CD4-positive, alpha-beta T cell treated with Interleukin-4 for 1 hour (primary cell): Measurements from ENCODE around the gene TSKU.

Experiments used
- DNase-seq, 2 donors: peaks; one replicate each; pipeline ENCODE4 v3.0.0-alpha.2; 2020 to 2022

Gene TSKU

GRCh38 chr11:76771446-76772099 is 11.6 kb upstream of the TSKU start:
- no peak for DNase-seq

DNA sequence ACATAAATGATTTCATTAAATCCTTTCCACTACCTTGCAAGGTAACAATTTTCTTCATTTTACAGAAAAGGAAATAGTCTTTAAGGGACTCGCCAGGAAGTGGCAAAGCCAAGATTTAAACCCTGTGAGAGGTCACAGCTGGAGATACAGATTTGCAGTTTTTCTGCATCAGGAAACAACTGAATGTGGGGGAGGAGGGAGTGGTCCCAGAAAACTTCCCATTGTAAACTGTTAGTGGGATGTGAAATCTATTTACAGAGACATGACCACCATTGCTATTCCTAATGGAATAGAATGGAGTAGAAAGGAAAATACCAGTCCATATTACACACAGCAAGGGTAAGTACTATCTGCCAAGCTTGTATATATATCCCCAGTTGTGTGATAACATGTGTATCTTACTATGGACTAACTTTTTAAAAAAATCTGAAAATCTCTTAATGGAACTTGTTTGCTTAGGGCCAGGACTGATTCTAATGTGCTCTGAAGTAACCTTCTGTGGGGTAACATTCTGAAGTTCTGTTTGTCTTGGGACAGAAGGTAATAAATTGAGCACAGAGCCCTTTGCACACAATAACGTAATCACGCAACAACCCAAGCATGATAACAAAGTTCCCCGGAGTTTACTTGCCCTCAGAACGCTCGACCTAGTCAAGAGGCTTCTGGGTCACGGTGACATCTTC is 10.9 kb upstream of the TSKU start:
- no peak for DNase-seq

DNA sequence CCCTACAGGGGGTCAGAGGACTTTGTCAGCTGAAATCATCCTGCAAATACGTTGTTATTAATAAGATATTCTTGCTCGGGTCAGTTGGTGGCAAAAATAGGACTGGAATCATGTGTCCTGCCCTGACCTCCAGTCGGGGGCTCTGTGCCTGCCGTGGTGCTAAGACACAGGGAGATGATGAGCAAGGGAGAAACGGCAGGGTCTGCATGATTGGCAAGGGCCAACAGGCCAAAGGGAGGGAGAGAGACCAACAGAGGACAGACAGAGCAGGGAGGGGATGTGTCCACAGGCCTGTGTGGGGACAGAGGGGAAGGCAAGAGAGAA is 10.4 kb upstream of the TSKU start:
- DNase-seq, result no peak

GRCh38 chr11:76773921-76774361 is 9.2 kb upstream of the TSKU start:
- DNase-seq, result no peak

DNA sequence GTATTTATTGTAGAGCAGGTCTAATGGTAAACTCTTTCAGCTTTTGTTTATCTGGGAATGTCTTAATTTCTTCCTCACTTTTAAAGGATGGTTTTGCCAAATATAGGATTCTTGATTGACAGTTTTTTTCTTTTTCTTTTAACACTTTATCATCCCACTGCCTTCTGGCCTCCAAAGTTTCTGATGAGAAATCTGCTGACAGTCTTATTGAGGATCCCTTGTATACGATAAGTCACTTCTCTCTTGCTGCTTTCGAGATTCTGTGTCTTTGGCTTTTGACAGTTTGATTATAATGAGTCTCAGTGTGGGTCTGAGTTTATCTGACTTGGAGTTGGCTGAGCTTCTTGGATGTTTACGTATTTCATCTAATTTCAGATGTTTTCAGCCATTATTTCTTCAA is 6.7 kb upstream of the TSKU start:
- DNase-seq, result no peak

DNA sequence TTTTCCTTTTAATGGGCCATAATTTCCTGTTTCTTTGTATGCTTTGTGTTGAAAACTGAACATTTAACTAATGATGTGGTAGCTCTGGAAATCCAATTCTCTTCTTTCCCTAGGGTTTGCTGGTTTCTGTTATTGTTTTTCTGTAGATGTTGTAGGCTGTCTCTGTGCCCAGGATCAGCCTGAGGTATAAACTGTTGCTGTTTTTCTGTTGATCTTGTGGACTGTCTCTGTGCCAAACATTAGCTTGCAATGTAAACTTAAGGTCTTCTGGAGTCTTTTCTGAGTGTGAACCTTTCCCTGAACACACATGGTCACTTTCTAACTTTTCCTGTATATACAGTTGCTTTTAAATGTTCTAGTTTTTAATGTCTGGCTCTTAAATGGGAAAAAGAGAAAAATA is 5.9 kb upstream of the TSKU start:
- no peak for DNase-seq

- DNase-seq, result no peak
Observed at GRCh38 chr11:76777876-76778275, 5.3 kb upstream of the TSKU start.

GRCh38 chr11:76778874-76779273 is 4.3 kb upstream of the TSKU start:
- no peak for DNase-seq

DNA sequence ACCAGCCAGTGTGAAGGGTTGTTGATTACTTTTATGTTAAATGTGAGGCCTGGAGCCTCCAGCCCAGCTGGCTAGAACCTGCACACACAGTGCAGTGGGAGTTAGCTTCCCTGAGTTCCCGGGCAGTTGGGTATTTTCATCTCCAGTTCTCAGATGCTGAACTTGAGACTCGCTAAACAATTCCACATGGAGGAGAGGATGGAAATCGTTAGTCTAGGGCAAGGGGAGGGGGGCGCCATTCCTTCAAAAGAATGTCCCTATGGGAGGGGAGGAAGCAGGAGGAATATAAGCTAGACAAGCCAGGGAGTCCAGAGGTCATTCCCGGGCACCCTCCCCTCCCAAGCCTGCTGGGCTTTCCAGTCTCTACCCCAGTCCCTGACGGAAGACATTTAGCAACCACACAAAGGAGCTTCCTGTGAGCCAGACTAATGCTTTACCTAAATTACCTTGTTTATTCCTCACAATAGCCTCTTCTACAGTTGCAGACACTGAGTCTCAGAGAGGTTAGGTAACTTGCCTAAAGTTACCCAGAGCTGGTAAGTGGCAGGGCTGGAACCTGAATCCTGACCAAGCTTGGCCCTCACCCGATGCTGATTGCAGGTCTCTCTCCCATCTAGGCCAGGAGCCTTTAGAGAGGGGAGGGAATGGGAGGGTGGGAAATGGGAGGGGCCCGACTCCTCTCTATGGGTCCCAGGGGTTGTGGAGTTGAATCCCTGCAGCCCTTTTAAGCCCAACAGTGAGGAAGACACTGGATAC is 1.9 kb upstream of the TSKU start:
- no peak for DNase-seq

DNA sequence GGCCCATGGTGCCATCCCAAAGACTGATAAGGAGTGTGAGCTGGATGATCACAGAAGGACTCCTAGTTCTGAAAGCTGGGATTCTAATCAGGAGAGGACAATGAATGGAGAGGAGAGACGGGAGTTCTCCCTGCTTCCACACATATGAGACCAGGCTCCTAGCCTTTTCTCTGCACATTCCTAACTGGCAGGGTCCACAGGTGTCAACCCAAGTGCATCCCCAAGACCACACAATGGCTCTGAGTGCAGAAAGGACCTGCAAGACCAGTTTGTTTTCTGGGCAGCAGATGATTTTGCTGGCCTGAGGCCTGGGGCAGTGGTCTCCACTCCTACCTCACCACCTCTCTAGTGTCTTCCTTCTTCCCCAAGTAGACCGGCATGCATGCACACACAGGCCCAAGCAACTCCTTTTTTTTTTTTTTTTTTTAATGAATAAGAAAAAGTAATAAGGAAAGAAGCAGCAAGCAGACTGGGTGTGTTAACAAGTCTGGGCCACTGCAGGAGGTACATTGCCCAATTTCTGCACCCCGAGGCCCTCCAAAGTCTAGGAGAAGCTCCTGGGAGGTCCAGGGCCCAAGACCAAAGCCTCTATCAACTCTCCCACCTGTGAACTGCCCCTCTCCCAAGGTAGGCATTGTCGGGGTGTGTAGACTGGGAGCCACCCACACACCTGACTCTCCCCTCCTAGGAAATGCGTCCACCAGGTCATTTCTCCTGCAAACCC is 1.2 kb upstream of the TSKU start:
- no peak for DNase-seq

DNA sequence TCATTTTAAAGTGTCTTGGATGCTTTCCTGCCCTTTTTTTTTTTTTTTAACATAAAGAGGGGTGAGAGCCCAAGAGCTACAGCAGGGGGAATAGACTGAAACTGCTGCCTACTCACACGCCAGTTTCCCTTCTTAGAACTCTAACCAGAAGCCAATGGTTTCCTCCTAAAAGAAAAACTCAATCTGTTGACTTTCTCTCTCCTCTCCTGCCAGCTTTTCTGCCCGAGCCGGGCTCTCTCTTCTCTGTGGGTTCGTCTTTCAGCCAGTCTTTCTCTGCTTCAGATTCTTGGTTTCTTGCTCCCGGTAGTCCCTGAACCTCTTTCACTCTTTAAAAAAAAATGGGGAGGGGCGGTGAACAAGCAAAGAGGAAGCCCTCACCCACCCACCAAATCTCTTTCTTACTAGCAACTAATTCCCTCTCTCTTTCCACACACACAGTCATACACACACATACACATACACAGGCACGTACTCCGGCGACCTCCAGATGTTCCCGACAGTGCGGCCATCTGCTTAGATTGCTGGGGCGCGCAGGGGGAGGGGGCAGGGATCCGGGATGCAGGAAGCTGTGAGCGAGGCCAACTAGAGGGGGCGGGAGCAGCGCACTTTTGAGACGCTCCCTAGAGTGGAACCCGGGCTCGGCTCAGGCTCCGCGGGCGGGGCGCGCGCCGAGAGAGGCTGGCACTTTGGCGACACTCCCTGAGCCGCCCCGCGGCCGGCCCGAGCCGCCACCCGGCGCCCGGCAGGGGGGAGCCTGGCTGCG is 444 bp upstream of the TSKU start:
- peak in 1 of 2 donors; percentile 8 for DNase-seq

- no peak for DNase-seq
Observed at GRCh38 chr11:76783896-76784813, 999 bp downstream of the TSKU start.

- no peak for DNase-seq
Observed at GRCh38 chr11:76785513-76785912, 2.4 kb downstream of the TSKU start.

- DNase-seq, result no peak
Observed at GRCh38 chr11:76786016-76786415, 2.9 kb downstream of the TSKU start.

DNA sequence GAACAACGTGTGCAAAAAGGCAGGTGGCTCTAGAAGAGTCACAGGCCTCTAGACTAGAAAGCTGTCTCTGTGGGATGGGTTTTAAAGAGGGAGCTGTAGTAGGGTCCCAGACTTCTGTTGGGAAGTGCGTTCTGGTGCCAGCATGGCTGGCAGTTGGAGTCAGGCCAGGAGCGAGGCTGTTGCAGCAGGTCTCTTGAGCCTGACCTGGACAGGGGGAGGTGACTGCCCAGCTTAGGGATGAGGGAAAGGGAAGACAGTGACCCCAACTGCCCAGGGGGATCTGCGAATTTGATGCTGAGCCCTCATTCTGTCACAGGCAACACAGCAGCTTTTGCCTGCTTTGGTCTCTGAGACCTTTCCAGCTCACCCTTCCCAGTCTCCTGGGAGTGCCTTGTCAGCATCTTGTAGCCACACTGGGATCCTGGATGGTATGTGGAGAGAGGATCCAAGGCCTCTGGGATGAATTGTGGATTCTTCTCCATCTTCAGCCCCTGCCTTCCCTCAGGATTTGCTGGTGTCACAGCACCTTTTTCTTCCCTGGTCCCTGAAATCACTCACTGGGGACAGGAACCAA is 3.4 kb downstream of the TSKU start:
- no peak for DNase-seq

- DNase-seq, result no peak
Observed at GRCh38 chr11:76787271-76787670, 4.1 kb downstream of the TSKU start.

GRCh38 chr11:76787911-76788596 is 4.9 kb downstream of the TSKU start:
- DNase-seq, result no peak

- DNase-seq, result no peak
Observed at GRCh38 chr11:76788661-76789442, 5.7 kb downstream of the TSKU start.

GRCh38 chr11:76789443-76789719 is 6.2 kb downstream of the TSKU start:
- no peak for DNase-seq

GRCh38 chr11:76790251-76790650 is 7.1 kb downstream of the TSKU start:
- DNase-seq, result no peak
